Measurements from ENCODE around the gene DESI2.
"Not testable (repeated sequence)": the region's sequence is repeated elsewhere in the genome, so short reads cannot be mapped to it uniquely, and the experiment has no call there.

Gene DESI2

DNA sequence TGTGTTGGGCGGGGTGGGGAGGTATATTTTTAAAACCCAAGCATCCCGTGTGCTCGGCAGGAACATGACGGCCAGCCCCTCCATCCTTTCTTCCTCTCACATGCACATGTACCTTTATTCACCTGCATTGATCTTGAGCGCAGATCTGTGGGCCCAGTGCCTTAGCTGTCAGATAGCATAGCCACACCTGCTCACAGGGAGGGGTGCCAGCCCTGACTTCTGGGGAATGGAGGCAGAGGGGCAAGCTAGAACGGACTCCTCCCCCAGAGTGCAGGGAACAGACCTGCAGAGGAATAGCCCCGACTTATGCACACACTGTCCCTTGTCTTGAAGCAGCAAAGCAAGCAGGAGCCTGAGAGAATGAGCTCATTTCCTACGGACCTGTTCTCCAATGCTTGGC lies 56.1 kb downstream of the DESI2 start:
- no peak for DNase-seq

DNA sequence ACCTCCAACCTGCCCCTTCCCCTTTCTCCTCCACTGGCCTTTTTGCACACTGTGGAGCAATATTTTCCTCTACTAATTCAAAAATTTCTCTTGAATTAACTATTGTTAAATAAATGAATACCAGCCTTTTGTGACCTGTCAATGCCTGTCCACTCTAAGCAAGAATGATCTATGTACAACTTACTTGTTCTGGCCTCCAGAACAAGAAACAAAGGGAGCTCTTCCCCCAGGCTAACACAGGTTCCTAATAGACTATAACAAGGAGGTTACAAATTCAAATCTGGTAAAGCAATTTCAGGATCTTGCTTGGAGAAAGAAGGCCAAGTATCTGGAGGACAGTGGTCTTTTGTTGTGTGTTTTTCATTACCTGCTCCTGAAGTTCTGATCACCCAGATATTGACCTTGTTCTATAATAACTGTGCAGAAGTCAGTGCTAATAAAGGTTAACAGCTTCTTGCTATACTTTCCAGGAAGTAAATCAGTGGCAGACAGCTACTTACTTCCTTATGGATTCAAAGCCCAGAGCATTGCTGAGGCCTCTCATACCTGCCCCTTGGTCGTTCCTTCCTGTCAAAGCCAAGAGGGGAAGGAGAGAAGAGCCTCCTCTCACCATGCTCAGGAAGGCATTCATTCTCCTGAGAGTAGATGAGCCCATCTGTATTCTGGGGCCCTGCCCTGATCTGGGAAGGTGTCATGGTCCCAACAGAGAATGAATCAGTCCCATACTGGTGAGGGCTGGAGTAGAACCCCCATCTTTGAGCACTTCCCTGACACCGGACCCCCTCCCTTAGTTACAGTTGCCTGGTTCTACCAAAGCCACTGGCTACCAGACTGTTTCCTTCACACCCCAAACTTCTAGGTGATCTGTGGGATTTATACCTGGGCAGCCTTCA lies 56.8 kb downstream of the DESI2 start:
- no peak for DNase-seq

DNA sequence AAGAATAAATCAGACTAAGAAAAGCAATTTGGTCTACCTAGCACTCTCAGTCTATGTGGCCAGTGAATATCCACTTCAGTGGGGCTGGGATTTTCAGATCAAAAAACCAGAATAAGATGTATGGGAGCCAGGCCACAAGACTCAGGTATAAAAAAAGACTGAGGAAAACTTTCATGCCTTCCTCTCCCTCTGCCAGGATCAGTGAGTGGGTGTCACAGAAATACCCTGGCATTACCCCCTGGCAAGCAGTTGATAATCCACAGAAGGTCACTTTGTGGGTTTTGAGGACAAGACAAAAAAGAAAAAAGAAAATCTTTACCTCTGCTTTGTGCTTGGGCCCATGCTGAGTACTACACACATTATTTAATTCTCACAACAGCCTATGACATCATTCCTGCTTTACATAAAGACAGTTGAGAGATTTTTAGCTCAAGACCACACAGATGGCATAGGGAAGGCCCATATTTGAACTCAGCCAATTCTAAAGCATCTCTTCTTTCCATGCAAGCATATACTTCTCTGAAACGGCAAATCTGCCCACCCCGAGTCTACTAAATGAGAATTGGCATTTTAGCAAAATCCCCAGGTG lies 57.6 kb downstream of the DESI2 start:
- DNase-seq, result no peak

DNA sequence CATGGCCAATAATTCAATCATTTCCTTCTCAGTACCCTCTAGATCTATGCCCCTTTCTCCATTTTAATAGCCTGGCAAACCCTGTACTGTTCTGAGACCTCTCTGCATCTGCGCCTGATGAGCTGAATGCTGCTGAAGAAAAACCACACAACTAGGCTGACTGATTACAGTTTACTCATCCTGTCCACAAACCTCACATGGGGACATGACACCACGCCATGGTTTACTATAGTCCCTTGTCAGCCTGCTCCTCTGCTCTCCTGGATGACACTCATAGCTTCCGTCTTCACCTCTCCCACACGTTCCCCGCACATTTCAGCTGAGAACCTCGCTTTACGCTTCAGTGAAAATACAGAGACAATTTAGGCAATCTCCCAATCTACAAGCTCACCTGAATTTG lies 59.7 kb downstream of the DESI2 start:
- no peak for DNase-seq

DNA sequence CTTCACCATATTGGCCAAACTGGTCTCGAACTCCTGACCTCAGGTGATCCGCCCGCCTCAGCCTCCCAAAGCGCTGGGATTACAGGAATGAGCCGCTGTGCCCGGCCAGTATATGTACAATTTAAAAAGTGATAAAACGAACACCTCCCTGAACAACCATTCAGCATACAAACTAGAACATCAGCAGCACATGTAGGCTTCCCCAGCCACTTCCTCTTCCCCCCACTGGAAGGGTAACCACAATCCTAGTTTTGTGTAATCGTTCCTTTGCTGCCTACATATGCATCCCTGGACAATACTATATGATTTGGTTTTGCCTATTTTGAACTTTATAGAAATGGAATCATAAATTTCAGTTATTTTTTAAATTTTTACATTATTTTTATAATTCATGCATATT lies 60.4 kb downstream of the DESI2 start:
- DNase-seq, result no peak

DNA sequence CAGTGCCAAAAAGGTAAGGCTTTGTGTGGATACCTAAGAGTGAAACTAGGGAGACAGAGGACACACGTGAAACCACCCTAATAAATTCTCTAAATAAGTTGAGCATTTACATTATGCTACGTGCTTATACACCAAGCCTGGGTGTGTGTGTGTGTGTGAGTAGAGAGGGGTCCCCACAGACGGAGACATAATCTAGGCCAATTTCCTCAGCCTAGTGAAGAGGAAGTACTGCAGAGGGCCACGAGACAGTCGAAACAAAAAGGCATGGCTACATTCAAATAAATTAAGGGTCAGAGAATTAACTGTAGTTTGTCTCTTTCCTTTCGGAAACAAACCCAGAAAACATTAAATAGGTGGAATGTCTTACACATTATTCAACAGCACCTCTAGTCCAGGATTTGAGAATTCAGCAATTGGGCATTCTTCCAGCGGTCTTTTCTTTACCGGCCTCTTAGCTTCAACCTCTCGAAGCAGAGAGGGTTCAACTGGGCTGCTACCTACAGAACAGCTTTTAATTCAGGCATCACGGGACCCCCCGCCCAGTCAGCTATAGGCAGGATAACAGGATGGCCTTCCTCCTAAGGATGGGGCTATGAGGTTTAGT lies 75.0 kb downstream of the DESI2 start:
- no peak for DNase-seq

DNA sequence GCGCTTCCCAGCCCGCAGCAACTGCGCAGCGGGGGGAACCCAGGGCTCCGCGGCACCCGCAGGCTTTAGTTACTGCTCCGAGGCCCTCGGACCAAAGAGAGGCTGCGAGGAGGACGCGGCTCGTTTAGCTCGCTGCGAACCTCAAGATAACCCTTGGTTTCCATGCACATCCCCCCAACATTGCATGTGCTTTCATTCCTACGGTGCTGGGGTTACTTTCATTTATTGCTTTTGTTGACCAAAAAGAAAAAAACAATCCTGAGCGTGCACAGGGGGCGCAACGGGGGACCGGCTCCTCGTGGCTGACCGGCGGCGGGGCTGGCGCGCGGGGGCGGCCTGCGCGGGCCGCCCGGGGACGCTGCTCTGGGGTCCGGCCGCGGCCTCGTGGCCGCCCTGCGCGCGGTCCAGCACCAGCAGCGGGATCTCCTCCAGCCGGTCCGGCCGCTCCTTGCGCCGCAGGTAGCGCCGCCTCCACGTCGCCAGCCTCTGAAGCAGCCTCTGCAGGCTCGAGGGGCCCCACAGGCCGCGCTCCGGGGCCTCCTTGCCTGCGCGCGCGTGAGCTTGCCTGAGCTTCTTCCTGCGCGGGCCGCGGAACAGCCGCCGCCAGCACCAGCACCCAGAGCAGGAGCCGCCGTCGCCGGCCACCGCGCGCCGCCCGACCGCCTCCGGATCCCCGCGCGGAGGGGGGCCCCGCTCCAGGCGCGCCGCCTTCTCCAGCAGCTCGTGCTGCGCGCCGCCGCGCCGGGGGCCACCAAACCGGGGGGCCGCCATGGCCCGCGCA lies 77.4 kb downstream of the DESI2 start:
- no peak for DNase-seq

DNA sequence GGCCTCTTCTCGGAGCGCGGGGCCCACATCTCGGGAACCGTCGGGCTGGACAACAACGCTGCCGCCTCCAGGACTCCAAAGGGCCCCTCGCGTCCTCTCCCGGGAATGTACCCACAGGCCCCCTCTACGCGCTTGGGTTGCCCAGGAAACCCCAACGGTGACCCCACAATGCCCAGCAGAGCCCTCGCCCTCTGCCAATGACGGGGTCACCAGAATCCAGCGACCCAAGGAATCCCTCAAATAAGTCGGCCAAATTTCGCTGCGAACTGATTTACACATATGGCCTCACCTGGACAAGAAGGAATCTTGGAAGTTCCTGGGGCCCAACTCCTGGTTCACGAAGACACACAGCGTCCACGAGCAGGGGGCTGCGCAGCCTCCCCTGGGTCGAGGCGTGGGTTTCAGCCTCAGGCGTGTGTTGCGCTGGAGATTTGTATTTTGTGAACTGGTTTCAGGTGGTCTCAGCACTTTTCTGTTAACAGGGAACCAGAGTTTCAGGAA lies 78.1 kb downstream of the DESI2 start:
- DNase-seq, result no peak

DNA sequence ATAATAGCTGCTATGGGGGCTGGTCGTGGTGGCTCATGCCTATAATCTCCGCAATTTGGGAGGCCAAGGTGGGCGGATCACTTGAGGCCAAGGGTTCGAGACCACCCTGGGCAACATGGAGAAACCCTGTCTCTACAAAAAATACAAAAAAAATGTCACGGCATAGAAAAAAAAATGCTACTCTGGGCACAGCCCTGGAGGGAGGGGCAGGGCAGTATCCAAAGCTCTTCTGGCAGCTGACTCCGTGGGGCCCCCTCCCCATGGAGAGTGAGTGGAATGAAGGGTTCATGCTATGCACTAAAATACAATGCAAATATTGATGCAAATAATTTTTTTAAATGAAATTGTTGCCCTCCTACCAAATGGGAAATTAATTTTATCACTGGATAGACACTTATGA lies 78.7 kb downstream of the DESI2 start:
- no peak for DNase-seq

DNA sequence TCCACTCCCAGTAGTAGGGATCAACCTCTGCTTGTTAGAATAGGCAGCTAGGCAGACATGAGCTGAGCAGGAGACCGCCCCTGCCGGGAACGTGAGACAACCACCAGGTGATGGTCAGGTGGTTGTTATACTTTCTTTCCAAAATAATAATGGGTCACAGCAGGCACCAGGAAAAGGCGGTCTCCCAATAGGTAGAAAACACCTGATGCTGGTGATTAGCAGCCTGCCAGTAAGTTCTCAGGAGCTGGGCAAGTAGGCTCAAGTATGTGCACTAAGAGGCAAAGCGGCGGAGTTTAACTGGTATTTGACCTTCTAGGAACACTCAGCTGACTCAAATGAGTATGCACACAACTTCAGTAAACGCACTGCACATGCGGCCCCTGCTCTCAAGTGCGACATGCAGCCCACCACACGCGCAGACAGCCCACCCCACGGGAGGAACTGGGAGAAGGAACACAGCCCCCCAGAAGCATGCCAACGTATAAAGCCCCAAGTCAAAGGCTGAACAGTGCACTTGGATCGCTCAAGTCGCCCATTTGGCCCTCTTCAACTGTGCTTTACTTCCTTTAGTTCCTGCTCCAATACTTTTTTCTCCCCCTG lies 80.0 kb downstream of the DESI2 start:
- DNase-seq, result no peak

DNA sequence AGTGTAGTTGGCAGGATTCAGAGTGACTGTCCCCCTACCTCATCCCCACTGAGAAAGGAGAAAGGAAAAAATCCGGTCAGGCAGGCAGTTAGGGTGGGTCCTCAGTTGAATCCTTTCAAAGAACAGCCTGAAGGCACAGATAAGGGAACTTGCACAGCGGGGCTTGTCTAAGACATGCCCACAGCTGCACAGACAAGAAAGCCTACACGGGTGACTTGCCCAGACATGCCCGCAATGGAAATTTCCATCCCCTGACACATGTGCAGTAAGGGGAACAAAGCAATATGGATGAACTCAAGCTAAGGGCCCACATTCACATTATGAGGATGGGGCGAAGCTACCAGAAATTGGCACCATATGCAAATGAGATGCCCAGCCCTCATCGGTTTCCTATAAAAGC lies 82.5 kb downstream of the DESI2 start:
- DNase-seq, result no peak

DNA sequence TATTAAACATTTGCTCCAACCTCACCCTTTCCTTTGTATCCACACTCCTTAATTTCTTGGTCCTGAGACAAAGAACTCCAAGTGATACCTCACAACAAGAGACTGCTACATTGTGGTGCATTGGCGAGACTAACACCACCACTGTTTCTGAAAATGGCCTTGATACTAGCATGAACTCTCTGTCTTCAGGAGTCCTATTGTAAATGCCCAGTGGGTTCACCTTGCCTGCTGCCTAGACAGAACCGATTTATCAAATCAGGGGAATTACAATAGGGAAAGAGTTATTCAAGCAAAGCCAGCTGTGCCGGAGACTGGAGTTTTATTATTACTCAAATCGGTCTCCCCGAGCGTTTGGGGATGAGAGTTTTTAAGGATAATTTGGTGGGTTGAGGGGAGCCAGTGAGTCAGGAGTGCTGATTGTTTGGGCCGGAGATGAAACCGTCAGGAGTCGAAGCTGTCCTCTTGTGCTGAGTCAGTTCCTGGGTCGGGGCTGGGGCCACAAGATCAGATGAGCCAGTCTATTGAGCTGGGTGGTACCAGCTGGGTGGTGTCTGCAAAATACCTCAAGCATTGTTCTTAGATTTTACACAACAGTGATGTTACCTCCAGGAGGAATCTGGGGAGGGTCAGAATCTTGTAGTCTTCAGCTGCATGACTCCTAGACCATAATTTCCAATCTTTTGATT lies 83.1 kb downstream of the DESI2 start:
- DNase-seq, result no peak

DNA sequence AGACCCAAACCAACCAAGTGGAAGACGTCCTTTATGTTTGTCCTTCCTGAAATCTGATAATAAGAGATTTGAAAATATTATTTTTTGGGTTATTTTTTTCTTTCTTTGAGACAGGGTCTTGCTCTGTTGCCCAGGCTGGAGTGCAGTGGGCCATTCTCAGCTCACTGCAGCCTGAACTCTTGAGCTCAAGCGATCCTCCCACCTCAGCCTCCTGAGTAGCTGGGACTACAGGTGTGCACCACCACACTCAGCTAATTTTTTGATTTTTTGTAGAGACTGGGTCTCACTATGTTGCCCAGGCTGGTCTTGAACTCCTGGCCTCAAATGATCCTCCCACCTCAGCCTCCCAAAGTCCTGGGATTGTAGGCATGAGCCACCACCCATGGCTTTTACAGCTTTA lies 86.2 kb downstream of the DESI2 start:
- DNase-seq, result not testable (repeated sequence)

DNA sequence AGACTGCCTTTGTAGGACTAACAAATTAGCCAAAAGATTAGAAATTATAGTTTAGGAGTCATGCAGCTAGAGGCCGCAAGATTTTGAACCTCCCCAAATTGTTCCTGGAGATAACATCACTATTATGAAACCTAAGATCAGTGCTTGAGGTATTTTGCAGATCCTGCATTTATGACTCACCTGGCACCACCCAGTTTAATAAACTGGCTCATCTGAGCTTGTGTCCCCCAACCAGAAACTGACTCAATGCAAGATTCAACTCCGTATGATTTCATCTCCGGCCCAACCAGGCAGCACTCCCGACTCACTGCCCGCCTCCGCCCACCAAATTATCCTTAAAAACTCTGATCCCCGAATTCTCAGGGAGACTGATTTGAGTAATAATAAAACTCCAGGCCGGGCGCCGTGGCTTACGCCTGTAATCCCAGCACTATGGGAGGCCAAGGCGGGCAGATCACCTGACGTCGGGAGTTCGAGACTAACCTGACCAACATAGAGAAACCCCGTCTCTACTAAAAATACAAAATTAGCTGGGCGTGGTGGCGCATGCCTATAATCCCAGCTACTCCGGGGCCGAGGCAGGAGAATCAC lies 87.2 kb downstream of the DESI2 start:
- not testable (repeated sequence) for DNase-seq

DNA sequence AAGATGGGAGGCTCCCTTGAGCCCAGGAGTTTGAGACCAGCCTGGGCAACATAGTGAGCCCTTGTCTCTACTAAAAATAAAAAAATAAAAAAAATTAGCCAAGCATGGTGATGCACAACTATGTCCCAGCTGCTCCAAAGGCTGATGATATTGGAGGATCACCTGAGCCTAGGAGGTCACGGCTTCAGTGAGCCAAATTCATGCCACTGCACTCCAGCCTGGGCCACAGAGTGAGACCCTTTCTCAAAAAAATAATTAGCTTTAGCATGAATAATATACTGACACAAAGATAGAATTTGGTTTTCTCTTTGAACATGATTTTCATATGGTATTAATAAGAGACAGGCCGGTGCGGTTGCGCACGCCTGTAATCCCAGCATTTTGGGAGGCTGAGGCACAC lies 88.8 kb downstream of the DESI2 start:
- no peak for DNase-seq

DNA sequence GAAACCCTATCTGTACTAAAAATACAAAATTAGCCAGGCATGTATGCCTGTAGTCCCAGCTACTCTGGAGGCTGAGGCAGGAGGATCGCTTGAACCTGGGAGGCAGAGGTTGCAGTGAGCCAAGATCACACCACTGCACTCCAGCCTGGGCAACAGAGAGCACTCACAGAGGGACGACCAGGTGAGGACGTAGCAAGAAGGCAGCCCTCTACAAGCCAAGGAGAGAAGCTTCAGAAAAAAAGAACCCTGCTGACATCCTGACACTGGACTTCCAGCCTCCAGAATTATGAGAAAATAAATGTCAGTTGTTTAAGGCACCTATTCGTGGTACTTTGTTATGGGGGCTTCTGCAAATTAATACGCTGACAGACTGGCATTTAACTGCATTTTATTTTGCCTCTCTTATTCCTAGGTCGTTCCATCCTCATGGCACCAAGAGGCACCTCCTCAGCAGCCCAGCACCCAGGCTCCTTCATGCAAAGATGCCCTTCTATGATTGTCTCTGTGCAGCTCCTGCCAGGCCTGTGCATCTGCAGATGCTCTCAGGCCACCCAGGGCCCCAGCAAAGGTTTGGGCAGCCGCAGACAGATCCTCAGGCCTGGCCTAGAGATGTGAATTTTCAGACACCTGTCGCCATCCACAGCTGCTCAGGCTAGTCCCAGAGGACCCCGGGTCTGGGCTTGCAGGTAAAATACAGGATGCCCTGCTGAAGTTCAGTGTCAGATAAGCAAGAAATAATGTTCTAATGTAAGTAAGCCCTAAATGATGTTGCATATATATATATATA lies 96.5 kb downstream of the DESI2 start:
- no peak for DNase-seq

DNA sequence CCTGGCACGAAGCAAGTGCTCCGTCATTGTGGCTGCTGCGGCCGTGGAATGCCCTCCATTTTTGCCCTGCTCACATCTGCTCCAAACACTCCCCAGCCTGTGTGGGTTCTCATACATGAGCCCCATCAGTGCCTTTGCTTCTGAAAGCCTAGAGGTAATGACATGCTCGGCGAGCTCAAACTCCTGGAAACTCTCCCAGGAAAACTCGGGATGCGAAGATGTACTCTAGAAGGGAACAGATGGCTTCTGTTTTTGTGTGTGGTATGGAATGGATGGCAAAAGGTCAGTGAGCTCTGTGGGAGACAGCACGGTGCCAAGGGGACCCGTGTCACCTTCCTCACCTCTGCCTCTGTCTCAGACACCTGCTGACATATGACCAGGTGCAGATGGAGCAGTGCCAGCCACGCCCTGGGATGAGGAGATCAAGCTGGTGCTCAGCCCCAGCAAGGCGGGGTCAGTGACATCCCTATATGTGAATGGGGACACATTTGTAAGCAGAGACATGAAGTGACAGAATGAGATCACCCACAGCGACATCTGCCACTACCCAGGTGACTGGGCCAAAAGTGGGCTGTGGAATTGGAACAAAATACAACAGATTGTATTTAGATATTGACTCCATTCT lies 98.5 kb downstream of the DESI2 start:
- DNase-seq, result no peak

DNA sequence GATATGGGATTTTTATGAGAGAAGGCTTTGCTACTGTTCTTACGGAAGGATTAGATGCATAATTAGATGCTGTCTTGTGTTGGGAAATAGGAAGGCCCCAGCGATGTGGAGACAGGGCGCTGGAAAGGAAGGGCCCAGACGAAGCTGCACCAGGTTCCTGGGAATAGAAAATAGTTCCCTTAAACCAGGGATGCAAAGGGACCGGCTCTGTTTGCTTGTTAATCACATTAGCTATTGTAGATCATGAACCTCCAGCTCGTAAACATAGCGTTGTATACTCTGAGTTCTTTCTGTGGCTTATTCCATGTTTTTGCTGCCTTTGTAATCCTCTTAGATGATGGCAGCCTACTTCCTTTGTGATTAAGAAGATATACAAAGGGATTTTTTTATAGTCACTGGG lies 102.7 kb downstream of the DESI2 start:
- DNase-seq, result no peak

DNA sequence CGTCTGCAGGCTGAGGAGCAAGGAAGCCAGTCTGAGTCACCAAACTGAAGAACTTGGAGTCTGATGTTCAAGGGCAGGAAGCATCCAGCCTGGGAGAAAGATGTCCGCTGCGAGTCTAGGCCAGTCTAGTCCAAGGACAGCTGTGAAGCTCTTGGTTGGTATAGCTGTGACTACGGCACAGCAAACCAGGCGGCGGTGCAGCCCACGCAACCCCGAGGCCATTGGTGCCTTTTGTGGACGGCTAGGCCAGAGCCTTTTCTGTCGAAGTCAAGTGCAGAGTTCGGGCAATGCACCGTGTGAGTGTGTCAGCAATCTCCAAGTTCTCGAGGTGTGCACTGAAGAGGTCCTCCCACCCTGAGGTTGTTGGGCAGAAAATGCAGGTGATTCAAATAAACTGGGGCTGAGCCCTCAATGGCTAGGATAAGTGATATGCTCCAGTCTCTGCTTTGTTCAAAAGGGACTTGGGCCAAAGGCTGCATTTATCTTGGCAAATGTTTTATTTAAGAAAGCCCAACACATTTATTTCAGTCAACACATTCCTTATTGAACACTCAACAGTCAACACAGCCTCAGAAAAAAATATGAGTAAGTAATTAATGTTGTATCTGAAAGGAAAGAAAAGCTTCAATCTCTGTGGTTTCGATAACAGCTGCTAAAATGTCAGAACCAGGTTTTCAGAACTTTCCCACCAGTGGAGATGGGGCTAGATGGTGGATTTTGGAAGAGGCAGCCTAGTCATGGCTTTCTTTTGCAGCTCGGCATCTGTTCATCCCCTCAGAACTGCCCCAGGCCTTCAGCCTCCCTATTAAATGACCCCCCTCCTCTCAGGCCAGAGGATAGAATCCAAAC lies 104.4 kb downstream of the DESI2 start:
- DNase-seq, result no peak
